ENCODE data around the gene VOPP1.

GRCh38 chr7:55504093-55504859 is 68.0 kb downstream of the VOPP1 start:
- no peak for TF ChIP-seq POLR2A (IDR thresholded peaks at IDR 0.05)
- TF ChIP-seq CTCF (IDR thresholded peaks at IDR 0.05): no peak
